Astrocyte (in vitro differentiated cells and primary cell): ENCODE data around the gene TIMP2.

Experiments
- CTCF ChIP-seq: IDR thresholded peaks from 2 replicates; pipeline ENCODE4 v1.5.1; 2011; ENCODE audit warnings: low read depth, mild to moderate bottlenecking, inconsistent platforms, low read length, moderate library complexity; ENCODE audit not compliant: insufficient read depth
- EZH2 ChIP-seq: IDR thresholded peaks from 2 replicates; pipeline ENCODE4 v1.6.1; 2012; ENCODE audit warnings: mild to moderate bottlenecking, low read length, inconsistent platforms; ENCODE audit not compliant: insufficient read depth

- TF ChIP-seq CTCF, result no peak
- TF ChIP-seq EZH2, result no peak
Measured at GRCh38 chr17:78885956-78886355, 39.2 kb downstream of the TIMP2 start.
